Raji (cell line): ENCODE data around the gene KCNG2.

Source experiments
- POLR2A ChIP-seq: IDR thresholded peaks from 2 replicates; pipeline ENCODE4 v1.6.1; 2011; ENCODE audit warnings: low read depth, low read length, control low read depth; ENCODE audit not compliant: insufficient read depth

The KCNG2 gene

DNA sequence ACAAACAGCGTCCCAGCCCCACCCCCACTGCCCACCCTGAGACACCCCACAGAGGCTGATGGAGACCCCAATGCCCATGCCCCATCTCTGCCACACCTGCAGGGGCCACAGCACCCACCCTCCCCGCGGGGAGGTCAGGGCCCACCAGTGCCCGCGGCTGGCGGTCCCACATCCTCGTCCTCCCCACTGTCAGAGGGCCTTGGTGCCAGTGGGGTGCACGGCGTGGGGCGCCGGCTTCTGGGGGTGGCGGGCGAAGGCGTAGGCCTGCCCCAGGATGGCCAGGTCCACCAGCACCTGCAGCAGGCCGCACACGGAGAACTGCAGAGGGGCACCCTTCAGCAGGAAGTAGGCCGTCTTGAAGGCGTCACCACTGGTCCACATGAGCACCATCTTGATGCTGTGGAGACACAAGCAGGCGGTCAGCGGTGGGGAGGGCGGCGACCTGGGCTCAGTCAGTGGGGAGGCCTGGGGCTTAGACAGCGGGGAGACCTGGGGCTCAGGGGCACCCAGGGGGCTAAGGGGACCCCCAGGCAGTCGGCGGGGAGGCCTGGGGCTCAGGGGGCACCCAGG, 106.1 kb downstream of the KCNG2 start:
- TF ChIP-seq POLR2A, result no peak

DNA sequence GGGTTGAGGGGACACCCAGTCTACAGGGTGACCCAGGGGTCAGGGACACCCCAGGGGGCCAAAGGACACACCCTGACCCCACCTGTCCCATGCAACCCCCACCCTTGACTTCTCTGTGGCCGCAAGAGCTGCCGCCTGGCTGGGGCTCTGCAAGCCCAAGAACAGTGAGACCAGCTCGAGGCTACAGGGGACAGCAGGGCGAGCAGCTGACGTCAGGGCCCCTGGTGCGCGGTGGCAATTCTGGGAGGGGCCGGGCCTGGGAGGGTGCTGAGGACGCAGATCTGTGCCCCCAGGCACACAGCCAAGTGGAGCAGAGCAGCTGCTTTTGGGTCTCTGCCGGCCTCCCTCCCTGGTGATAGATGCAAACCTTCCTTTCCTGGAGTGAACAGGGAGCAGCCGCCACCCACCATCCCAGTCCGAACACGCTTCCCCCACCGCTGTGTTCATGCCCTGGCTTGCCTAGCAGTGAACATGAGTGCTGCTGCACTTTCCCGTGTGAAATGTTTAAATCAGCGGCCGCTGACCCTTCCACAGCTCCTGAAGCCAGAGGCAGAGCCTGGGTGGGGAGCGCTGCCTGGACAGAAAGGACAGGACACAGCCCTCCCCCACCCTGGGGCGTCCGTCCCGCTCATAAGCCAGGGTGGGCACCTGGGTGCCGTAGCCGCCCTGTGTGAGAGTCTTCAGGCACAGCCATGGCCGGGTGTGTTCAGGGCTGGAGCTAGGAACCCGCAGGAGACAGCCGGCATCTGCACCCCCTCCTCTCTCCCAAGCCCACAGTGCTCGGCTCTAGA, 106.8 kb downstream of the KCNG2 start:
- no peak for TF ChIP-seq POLR2A

DNA sequence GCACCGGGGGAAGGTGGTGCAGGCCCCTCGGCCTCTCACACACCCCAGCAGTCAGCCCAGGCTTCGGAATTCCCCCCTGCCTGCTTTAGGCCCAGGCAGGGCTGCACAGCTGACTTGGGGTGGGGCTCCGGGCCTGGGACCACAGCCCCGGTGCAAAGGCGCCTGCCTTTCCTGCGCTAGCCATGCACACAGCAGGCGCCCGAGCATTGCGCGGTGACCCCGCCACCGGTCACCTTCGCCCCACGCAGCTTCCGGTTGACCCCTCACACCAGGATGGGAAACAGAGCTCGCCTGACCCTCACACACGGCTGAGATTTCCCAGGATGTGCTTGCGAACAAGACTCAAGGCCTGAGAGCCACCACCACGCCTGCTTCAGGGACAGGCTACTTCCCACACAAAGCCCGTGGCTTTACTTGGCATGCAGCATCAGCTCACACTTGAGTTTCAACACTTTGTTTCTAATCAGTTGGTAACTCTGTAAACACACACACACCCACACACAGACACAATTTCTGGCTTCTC, 107.7 kb downstream of the KCNG2 start:
- TF ChIP-seq POLR2A, result no peak

DNA sequence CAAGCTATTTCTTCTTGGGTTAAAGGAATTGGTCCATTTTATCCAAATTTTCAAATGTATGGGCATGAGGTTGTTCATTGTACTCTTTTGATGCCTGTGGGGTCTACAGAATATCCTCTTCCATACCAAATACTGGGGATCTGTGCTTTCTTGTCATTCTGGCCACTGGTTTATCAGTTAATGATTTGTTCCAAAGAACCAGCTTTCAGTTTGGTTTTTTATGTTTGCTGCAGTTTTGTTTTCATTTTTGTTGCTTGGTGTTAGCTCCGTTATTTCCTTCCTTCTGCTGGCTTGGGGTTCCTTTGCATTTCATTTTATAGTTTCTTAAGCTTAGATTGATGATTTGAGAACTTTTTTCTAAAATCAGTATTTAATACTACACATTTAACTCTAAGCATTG, 108.3 kb downstream of the KCNG2 start:
- no peak for TF ChIP-seq POLR2A

DNA sequence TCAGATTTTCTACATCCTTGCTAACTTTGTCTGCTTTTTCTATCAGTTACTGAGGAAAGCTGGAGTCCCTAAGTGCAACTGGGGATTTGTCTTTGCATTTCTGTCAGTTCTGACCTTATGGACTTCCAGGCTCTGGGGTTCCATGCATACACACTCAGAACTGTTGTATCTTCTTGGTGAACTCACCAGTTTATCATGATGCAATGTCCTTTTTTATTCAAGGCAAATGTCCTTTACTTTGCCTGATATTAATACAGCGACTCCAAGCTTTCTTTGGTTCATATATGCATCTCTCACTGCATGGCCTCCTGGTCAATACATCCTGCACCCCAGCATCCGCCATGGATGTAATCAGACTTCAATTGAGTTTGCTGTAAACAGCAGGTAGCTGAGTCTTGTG, 109.0 kb downstream of the KCNG2 start:
- no peak for TF ChIP-seq POLR2A

DNA sequence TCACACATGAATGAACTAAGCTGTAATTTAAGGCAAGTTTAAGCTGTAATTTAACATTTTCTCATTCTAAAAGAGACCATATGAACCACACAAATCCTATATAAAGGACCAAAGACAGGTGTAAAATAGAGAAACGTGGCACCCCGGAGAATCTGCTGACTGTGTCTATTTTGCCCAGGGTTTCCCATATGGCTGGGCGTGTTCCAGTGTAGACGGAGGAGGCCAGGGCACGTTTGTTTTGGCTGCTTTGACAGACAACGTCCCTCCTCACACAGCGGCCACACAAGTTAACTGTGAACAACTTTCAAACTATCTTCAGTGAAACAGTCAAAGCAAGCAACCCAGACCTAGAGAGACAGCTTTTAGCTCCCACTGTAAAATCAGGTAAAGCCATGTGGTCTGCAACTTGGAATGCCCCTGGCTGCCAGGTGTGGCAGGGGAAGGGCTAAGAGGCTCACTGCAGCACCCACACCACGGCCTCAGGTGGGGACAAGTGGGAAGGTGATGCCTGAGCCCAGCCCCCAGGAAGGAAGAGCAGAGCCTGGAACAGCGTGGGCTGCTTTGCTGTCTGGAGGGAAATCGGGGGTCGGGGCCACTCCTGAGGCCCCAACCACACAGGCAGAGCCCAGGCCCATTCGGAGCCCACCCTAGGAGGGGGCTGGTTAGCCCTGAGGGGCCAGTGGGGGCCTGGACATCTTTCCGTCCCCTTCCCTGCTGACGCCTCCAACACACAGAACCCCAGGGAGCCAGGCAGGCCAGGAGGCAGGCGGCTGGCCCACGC, 113.0 kb downstream of the KCNG2 start:
- TF ChIP-seq POLR2A, result no peak

DNA sequence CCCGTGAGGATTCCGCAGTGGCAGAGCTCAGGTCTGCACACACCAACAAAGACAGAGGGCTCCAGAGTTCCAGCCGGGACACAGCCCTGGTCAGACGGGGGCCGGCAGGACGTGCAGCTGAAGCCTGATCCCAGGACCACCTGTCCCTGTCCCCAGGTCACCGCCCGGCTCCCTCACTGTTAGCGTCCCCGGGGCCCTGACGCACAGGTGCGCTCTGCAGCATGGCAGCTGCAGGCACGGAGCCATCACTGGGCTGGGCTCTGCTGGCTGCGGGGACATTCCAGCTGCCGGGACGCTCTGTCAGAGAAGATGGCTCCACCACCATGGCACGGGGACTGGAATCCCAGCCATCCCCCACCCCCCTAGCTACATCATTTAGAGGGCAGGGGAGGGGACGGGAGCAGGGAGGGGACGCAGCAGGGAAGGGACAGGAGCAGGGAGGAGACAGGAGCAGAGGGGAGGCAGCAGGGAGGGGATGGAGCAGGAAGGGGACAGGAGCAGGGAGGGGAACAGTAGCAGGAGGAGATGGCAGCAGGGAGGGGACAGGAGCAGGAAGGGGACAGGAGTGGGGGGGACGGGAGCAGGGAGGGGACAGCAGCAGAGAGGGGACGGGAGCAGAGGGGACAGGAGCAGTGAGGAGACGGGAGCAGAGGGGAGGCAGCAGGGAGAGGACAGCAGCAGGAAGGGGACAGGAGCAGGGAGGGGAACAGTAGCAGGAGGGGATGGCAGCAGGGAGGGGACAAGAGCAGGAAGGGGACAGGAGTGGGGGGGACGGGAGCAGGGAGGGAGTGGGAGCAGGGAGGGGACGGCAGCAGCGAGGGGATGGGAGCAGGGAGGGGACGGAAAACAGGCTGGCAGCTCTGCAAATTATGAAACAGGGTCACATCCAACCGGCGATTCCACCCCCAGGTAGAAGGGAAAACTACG, 113.9 kb downstream of the KCNG2 start:
- TF ChIP-seq POLR2A, result no peak

DNA sequence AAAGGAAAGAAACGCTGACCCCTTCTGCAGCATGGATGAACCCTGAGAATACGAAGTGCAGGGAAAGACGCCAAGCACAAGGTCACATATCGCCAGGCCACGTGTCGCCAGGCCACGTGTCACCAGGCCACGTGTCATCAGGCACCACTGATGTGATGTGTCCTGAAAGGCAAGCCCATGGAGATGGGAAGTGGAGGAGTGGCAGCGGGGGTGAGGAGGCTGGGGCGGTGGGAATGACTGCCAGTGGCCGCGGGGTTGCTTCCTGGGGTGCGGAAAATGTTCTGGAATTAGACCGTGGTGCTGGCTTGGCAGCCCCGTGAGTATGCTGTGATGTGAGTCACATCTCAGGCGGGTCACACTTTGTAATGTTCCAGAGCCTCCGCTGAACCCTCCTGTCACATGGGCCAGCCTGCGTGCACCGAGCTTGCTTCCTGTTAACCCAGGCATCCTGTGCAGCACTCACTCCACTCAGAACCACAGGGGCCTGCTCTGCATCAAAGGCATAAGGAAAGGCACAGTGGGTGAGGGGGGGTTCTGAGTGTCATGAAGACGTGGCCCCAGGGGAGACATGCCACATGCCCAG, 114.8 kb downstream of the KCNG2 start:
- TF ChIP-seq POLR2A, result no peak

DNA sequence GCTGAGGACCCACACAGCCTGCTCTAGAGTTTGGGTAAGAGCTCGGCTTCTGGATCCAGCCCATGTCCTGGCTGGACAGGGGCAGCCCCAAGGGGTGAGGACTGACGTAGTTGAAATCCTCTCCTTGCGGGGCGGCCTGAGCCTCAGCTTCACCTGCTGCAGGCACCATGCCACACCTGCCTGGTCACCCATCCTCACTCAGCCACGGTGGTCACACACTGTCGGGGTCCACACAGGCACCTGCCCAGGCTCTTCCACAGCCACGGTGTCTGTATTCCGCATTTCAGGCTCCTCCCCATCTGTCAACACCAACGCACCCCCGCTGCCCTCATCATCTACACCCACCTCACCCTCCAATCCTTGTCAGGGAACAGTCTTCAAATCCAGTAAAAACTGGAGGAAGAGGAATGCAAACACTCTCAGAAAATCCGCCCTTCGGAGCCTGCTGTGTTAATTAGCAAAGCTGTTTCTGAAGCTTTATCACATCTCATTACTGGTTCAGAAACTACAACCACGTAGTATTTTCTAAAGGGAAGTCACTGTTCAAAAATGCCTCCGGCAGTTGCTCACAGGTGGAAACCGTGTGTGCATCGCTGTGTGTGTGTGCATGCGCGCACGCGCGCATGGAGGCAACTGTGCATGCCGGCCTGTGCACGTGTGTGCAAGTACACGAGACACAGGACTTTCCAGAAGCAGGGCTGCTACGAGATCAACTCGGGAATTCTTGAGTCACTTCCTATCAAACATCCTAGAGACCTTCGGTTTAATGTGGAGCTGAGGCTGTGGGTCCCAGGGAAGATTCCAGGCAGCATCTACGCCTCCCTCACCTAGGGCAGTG, 115.5 kb downstream of the KCNG2 start:
- no peak for TF ChIP-seq POLR2A

DNA sequence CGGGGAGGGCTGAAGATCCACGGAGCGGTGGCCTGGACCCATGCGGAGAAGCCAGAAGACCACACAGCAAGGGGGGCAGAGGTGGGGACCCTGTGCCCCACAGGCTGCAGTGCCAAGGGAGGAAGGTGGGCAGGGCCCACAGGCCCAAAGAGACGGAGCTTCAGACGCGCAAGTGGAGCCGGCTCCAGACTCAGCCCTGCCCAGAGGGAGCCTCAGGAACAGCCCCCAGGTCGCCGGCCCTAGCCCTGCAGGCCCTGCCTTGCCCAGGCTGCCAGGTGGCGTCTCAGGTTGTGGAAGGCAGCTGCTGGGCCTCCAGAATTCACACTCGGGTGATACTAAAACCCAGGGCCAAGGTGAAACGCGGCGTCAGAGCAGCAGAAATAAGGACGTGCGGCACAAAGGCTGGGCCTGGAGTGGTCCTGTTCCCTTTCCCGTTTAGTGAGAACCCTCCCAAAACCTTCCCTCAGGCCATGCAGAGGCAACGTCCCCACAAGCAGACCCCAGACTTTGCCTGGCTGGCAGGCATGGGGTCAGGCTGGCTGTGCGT, 116.9 kb downstream of the KCNG2 start:
- no peak for TF ChIP-seq POLR2A

DNA sequence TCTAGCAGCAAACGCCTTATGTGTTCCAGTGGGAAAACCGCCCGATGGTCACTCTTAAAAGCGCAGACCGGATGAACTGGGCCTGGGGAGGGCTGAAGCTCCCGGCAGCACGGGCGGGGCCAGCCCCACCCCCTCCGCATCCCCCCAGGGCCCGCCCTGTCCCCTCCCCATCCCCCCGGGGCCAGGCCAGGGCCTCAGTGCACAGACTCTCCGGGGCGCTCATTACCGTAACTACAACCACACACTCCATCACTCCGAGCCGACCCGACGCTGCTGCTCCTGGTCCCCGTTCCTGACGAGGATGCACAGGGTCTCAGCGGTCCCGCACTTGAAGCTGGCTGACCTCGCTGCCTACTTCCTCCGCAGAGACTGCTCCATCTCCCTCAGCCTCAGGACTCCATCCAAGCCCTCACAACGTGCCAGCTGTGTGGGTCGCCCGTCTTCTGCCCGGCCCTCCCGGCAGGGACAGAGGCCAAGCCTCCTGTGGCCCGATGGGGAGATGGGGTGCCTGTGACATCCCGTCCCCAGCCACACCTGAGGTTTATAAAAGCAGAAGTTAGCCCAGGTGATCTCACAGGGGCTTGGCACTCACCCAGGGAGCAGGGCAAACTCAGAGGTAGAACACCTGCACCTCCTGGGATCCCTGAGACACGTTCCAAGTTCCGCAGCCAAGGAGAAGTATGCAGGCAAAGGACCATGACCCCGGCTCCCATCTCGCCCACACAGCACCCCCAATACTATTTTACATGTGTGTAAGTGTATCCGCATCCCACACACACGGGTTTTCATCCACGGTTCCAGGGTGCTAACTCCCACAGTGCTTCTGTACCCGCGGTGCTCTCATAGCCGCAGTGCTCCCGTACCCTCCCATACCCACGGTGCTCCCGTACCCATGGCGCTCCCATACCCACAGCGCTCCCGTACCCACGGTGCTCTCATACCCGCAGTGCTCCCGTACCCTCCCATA, 117.7 kb downstream of the KCNG2 start:
- TF ChIP-seq POLR2A, result no peak

DNA sequence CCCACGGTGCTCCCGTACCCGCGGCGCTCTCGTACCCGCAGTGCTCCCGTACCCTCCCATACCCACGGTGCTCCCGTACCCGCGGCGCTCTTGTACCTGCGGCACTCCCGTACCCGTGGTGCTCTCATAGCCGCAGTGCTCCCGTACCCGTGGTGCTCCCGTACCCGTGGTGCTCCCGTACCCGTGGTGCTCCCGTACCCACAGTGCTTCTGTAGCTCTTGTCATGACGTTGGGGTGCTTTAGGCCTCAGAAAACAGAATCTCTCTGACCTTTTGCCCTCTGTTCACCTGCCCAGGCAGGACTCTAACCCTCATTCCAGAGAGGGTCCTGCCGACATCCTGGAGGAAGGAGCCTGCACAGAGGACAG, 118.4 kb downstream of the KCNG2 start:
- TF ChIP-seq POLR2A, result no peak
